ENCODE measurements around the gene ATP5F1D. TPM values are rescaled to one million over a fixed set of nuclear protein-coding genes. Genes with fewer than 3 reads are reported as not detected.

The ATP5F1D gene
- total RNA-seq, 4 donors from 2014 or later, result 47.9 to 118 (median 66.1) TPM

DNA sequence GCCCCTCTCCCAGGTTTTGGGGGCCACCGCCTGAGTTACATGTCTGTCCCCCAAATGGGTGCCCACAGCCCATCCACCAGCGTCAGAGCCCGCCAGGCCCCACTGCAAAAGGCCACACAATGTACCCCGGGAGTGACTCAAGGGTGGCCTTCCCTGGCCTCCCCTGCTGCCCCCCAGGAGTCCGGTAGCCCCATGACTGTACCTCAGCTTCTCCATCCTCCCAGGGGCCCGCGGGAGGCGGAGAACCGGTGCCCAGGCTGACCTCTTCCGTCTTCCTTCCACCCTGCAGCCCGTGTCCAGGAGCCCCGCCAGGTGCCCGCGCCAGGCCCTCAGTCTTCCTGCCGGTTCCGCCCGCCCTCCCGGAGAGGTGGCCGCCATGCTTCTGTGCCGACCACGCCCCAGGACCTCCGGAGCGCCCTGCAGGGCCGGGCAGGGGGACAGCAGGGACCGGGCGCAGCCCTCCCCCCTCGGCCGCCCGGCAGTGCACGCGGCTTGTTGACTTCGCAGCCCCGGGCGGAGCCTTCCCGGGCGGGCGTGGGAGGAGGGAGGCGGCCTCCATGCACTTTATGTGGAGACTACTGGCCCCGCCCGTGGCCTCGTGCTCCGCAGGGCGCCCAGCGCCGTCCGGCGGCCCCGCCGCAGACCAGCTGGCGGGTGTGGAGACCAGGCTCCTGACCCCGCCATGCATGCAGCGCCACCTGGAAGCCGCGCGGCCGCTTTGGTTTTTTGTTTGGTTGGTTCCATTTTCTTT lies 14.1 kb upstream of the ATP5F1D start:
- TF ChIP-seq, protein P1, sequence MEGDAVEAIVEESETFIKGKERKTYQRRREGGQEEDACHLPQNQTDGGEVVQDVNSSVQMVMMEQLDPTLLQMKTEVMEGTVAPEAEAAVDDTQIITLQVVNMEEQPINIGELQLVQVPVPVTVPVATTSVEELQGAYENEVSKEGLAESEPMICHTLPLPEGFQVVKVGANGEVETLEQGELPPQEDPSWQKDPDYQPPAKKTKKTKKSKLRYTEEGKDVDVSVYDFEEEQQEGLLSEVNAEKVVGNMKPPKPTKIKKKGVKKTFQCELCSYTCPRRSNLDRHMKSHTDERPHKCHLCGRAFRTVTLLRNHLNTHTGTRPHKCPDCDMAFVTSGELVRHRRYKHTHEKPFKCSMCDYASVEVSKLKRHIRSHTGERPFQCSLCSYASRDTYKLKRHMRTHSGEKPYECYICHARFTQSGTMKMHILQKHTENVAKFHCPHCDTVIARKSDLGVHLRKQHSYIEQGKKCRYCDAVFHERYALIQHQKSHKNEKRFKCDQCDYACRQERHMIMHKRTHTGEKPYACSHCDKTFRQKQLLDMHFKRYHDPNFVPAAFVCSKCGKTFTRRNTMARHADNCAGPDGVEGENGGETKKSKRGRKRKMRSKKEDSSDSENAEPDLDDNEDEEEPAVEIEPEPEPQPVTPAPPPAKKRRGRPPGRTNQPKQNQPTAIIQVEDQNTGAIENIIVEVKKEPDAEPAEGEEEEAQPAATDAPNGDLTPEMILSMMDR (IDR thresholded peaks at IDR 0.05; ENCODE audit: low read depth), result no peak

DNA sequence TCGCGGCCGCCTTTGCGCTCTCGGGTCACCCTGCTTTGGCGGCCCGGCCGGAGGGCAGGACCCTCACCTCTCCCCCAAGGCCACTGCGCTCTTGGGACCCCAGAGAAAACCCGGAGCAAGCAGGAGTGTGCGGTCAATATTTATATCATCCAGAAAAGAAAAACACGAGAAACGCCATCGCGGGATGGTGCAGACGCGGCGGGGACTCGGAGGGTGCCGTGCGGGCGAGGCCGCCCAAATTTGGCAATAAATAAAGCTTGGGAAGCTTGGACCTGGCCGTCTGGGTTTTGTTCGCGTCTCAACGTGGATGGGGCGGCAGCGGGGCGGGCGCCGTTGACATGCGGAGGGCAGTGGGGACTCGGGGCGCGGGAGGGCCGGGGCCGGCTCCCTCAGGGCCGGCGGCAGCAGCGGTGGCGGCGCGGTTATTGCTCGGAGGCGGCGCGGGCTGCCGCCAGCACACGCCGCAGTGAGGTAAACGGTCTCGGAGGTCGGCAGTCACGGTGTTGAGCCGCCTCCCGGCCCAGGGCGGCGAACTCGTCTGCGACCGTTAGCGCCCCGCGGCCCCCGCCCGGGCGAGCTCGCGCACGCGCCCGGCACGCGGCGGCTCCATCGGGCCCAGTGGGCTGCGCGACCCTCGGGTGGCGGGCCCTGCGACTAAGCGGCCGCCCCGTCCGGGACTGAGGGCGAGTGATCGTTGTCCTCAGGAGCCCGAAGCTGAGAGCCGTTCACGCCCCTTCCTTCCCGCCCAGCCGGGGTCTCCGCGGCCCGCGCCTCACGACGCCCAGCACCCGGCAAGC lies 13.2 kb upstream of the ATP5F1D start:
- TF ChIP-seq, protein P1 (IDR thresholded peaks at IDR 0.05; ENCODE audit: low read depth), result no peak

DNA sequence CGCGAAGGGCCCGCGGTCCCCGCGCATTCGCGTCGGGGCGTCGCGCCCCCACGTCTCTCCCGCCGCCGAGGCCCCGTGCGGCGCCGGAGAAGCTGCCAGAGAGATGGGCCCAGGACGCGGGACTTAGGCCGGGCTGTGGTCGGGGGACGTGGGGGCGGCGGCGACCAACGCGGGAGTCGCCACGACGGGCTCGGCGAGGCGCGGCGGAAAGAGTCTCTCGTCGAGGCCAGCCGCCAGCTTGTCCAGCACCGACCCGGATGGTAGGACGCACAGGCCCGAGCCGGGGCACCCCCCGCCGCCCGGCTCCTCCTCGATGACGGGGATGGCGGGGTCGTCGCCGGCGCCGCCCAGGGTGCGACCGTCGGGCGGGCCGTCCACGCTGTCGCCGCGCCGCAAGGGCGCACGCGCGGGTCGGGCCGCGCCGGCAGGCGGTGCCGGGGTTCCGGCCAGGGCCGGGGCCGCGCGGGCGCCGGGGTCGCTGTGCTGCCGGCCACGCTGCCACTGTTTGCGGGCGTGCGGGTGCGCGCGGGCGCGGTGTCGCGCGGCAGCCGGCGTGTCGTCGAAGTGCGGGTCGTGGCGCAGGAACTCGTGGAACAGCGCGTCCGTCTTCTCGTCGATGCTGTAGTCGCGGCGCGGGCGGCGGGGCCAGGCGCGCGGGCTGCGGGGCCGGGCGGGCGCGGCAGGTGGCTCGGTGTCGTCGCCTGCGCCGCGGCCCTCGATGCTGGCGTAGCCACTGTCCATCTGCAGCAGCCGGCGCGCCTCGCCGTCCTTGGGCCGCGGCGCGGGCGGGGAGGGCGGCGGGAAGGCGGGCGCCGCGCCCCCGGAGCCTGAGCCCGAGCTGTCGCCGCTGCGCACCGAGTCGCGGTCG lies 12.3 kb upstream of the ATP5F1D start:
- TF ChIP-seq, protein P1 (IDR thresholded peaks at IDR 0.05; ENCODE audit: low read depth), result no peak

DNA sequence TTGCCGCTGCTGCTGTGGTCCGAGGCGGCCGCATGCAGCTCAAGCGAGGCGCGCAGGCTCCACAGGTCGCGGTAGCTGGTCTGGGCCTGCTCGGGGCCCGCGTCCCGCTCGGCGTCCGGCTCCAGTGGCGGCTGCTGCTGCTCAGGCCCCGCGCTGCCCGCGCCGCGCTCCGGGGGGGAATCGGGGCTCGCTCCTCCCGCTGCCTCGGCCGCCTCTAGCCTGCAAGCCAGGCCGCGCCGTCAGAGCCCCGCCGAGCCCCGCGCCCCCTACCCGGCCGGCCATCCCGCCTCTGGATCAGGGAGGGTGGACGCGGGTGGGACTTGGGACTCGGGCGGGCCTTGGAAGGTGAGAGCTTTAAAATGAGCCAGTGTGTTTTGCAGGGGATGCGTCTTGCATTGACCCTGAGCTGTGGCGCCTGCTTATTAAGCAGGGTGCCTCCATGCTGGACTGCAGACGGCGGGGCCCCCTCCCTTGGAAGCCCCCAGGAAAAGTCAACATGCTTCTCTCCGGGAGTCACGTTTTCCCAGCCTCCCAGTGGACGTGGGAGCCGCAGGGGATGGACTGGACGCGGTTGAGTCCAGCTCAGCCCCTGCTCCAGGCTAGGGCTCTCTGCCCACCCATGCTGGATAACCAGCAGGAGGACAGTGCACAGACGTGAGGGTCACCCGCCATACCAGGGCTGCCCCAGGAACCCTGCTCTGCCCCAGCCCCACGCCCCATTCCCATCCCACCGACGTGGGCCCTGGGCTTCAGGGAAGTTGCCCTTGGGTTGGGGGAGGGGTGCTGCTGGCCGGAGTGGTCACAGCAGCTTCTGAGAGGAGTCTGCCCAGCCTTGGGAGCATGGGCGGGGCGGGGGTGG lies 11.4 kb upstream of the ATP5F1D start:
- TF ChIP-seq, protein P1 (IDR thresholded peaks at IDR 0.05; ENCODE audit: low read depth), result no peak

DNA sequence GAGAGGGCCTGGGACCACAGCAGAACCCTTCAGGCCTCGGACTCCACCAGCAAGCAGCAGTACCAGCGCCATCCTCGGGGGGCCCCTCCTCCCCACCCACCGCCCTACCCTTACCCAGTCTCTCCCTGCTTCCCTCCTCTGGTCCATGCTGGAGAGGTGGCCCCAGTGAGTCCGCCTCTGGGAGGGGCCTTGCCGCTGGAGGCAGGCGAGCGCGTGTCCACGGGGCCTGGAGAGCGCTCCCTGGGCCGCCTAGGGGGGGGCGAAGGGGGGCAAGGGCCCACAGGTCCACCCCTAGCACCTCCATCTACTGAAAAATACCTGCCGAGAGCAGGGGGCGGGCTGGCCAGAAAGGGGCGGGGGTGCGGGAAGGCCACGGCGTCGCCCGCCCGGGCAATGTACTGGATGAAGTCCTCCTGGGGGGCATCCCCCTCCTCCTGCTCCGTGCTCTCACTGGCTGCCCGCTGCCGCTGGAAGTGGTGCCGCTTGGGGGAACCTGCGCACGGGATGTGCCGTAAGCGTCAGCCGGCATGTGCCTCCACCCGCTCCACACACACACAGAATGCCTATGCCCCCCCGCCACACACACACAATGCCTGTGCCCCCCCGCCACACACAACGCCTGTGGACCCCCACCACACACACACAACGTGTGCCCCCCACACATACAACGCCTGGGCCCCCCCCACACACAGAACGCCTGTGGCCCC lies 10.6 kb upstream of the ATP5F1D start:
- TF ChIP-seq, protein P1 (IDR thresholded peaks at IDR 0.05; ENCODE audit: low read depth), result no peak
